A673 (cell line): Measurements from ENCODE around the gene OSBPL8. TPM values are rescaled to one million over a fixed set of nuclear protein-coding genes. Genes with fewer than 3 reads are reported as not detected.

Source experiments
- BruUV-seq: library from RNA; stranded (reverse); fragments of 400-500 nt; replicated peaks from 2 replicates; lab custom pipeline; 2021; lab: Mats Ljungman, UMichigan
- CTCF ChIA-PET: fragments of 300-600 bp; sonication (Branson Sonifier 250); formaldehyde crosslinking; loops from one replicate; lab custom pipeline; 2022; ENCODE audit warnings: antibody characterized with exemption; lab: Charles Lee
- POLR2A ChIA-PET: fragments of 300-600 bp; sonication (Branson Sonifier 250); formaldehyde crosslinking; loops from one replicate; lab custom pipeline; 2022; ENCODE audit warnings: antibody characterized with exemption; ENCODE audit not compliant: low non-redundant PET; lab: Charles Lee
- DNase-seq: peaks from one replicate; pipeline ENCODE4 v3.0.0-alpha.2; 2015; ENCODE audit warnings: low spot score
- H3K27ac ChIP-seq: fragments of 200-600 bp; sonication (generic); 2 replicates; pipeline ENCODE4 v1.5.1; 2016; ENCODE audit warnings: mixed run types, low read depth, mild to moderate bottlenecking, mixed read lengths, antibody characterized with exemption, low read length; ENCODE audit not compliant: poor library complexity, severe bottlenecking
- H3K27me3 ChIP-seq: fragments of 200-600 bp; sonication (generic); replicated peaks from 2 replicates; pipeline ENCODE4 v1.6.1; 2017; ENCODE audit warnings: mixed run types, low read depth, mild to moderate bottlenecking, mixed read lengths, antibody characterized with exemption, low read length; ENCODE audit not compliant: insufficient read depth, poor library complexity
- H3K36me3 ChIP-seq: fragments of 200-600 bp; sonication (generic); 2 replicates; pipeline ENCODE4 v1.6.1; 2016; ENCODE audit warnings: mixed run types, mild to moderate bottlenecking, mixed read lengths, antibody characterized with exemption, low read length; ENCODE audit not compliant: insufficient read depth, poor library complexity, severe bottlenecking
- H3K4me1 ChIP-seq: fragments of 200-600 bp; sonication (generic); 2 replicates; pipeline ENCODE4 v1.6.1; 2017; ENCODE audit warnings: mixed run types, mild to moderate bottlenecking, mixed read lengths, antibody characterized with exemption, low read length; ENCODE audit not compliant: insufficient read depth, poor library complexity, severe bottlenecking
- H3K4me3 ChIP-seq: fragments of 200-600 bp; sonication (generic); 2 replicates; pipeline ENCODE4 v1.5.1; 2016; ENCODE audit warnings: low read depth, mixed run types, mild to moderate bottlenecking, mixed read lengths, low read length; ENCODE audit not compliant: poor library complexity, severe bottlenecking
- H3K9me3 ChIP-seq: fragments of 200-600 bp; sonication (generic); 2 replicates; pipeline ENCODE4 v1.6.1; 2016; ENCODE audit warnings: mixed run types, low read depth, mild to moderate bottlenecking, mixed read lengths, antibody characterized with exemption, low read length; ENCODE audit not compliant: poor library complexity, severe bottlenecking
- CTCF ChIP-seq: fragments of 300-800, 200-600 bp; sonication (generic); conservative IDR thresholded peaks from 2 replicates; pipeline ENCODE4 v1.5.1; 2017; ENCODE audit warnings: low read depth, mild to moderate bottlenecking, antibody characterized with exemption, low read length, moderate library complexity, mixed read lengths
- EZH2 ChIP-seq: fragments of 200-600 bp; sonication (generic); IDR thresholded peaks from 2 replicates; pipeline ENCODE4 v1.6.1; 2017; ENCODE audit warnings: borderline replicate concordance, low read depth, mild to moderate bottlenecking, mixed read lengths, antibody characterized with exemption, low read length; ENCODE audit not compliant: poor library complexity, severe bottlenecking
- intact Hi-C: fragments of 100-400 bp; cut with micrococcal nuclease; formaldehyde crosslinking; loops from one replicate; pipeline ENCODE4 v1.10.0; 2022; ENCODE audit not compliant: unreplicated experiment
- total RNA-seq: library from RNA; stranded (reverse); gene quantifications from 2 replicates; pipeline ENCODE4 v1.2.3, GENCODE V29; 2021

Gene OSBPL8
- total RNA-seq, 1 experiment from 2014 or later = 86.1 TPM

GRCh38 chr12:76530516-76530915 lies 29.1 kb downstream of the OSBPL8 start:
- no TSS peak for BruUV-seq
- POLR2A ChIA-PET = no interaction called here
- CTCF ChIA-PET = no interaction called here

GRCh38 chr12:76529226-76529918 lies 30.2 kb downstream of the OSBPL8 start:
- ChIA-PET CTCF (no interaction called here), POLR2A (no interaction called here)
- no peak overlapping the region for H3K27ac ChIP-seq
- TF ChIP-seq EZH2 = no peak
- no peak for TF ChIP-seq CTCF
- no peak for DNase-seq
- no peaks in the 10 kb centered on the region for H3K4me1 ChIP-seq
- no TSS peak for BruUV-seq
- intact Hi-C loops = no loop called here
- no peak overlapping the region for H3K4me3 ChIP-seq
- H3K27me3 ChIP-seq = no peaks in the 10 kb centered on the region
- H3K36me3 ChIP-seq = no peaks in the 10 kb centered on the region
- no peaks in the 10 kb centered on the region for H3K9me3 ChIP-seq

More at GRCh38 chr12:76530516-76530915, 29.1 kb downstream of the OSBPL8 start:
- no peaks in the 10 kb centered on the region for H3K9me3 ChIP-seq
- H3K27ac ChIP-seq = no peak overlapping the region
- intact Hi-C loops = no loop called here
- no peaks in the 10 kb centered on the region for H3K36me3 ChIP-seq
- TF ChIP-seq CTCF (no peak), EZH2 (no peak)
- DNase-seq = no peak
- no peaks in the 10 kb centered on the region for H3K27me3 ChIP-seq
- H3K4me3 ChIP-seq = no peak overlapping the region
- H3K4me1 ChIP-seq = no peaks in the 10 kb centered on the region

- Histone ChIP-seq H3K27me3 (no peaks in the 10 kb centered on the region), H3K27ac (no peak overlapping the region), H3K9me3 (peaks cover 5% of the 10 kb centered on the region), H3K36me3 (peaks cover 4% of the 10 kb centered on the region), H3K4me1 (no peaks in the 10 kb centered on the region), H3K4me3 (no peak overlapping the region)
- CTCF ChIA-PET = no interaction called here
- POLR2A ChIA-PET = no interaction called here
- no peak for DNase-seq
- intact Hi-C loops = no loop called here
- no peak for TF ChIP-seq EZH2
- no peak for TF ChIP-seq CTCF
- BruUV-seq = no TSS peak
Measured at GRCh38 chr12:76523408-76523807, 36.2 kb downstream of the OSBPL8 start.
